ENCODE results near the gene RBP4. TPM values are rescaled to one million over a fixed set of nuclear protein-coding genes. Genes with fewer than 3 reads are reported as not detected.

The RBP4 gene
- polyA plus RNA-seq, 1 of the 3 experiments (the other 2 are of a cell fraction) = not detected

DNA sequence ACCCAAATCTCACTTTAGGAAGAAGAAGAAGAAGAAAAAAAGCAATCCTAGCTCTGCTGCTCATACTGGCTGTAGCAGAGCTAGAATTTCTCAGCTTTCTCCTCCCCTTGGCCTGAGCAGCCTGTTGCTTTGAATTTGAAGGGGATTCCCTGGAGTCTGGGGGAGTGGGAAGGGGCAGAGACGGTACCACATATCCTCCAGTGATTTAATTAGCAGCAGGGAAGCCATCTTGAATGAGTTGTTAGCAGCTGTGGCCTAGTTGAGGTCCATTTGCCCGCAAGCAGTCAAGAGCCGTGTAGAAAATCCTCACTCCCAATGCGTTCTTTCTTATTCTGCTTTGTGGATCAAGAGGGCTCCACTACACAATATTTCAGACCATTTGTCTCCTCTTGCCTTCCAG, 27.8 kb upstream of the RBP4 start:
- Histone ChIP-seq H2AFZ (ENCODE audit: low read depth) (no peak overlapping the region), H3K36me3 (replicated peaks in 1 of 2; ENCODE audit: control insufficient read depth in 1 of 2, insufficient read depth in 2 of 2, low read length in 1 of 2) (no peaks in the 10 kb centered on the region), H3K9me3 (no peaks in the 10 kb centered on the region), H3K4me3 (ENCODE audit: low read depth in 2 of 2, low read length in 1 of 2) (no peak overlapping the region), H3K27ac (ENCODE audit: low read depth in 2 of 2, low read length in 1 of 2) (no peak overlapping the region), H3F3A (replicated peaks; ENCODE audit: insufficient read depth) (no peaks in the 10 kb centered on the region), H3K27me3 (ENCODE audit: insufficient read depth) (no peaks in the 10 kb centered on the region; the same call in 1 of the 2 replicates), H3K79me2 (ENCODE audit: insufficient read depth) (no peaks in the 10 kb centered on the region), H3K9me2 (no peaks in the 10 kb centered on the region), H3K4me2 (no peak overlapping the region), H3K9ac (no peak overlapping the region), H4K20me1 (ENCODE audit: insufficient read depth) (no peaks in the 10 kb centered on the region), H3K4me1 (ENCODE audit: control insufficient read depth in 1 of 2, insufficient read depth in 2 of 2, low read depth in 1 of 2, low read length in 1 of 2) (peaks cover 0 to 5% of the 10 kb centered on the region in 2 experiments; a peak in 1 of 4 replicates)
- no peak for TF ChIP-seq TEAD4 (IDR thresholded peaks at IDR 0.05; ENCODE audit: borderline replicate concordance, insufficient read depth)
- TF ChIP-seq YY1 (IDR thresholded peaks at IDR 0.05; ENCODE audit: low read depth) = no peak
- no peak for TF ChIP-seq RCOR1 (IDR thresholded peaks at IDR 0.05; ENCODE audit: low read length)
- TF ChIP-seq NFIC (IDR thresholded peaks at IDR 0.05; ENCODE audit: borderline replicate concordance) = no peak
- TF ChIP-seq SIN3A (IDR thresholded peaks at IDR 0.05; ENCODE audit: borderline replicate concordance, low read depth, low read length) = no peak
- TF ChIP-seq JUND (IDR thresholded peaks at IDR 0.05) = no peak
- no peak for TF ChIP-seq MEF2A (IDR thresholded peaks at IDR 0.05; ENCODE audit: borderline replicate concordance, low read depth)
- no peak for TF ChIP-seq NRF1 (IDR thresholded peaks at IDR 0.05; ENCODE audit: low read depth, low read length)
- TF ChIP-seq RXRA (IDR thresholded peaks at IDR 0.05; ENCODE audit: borderline replicate concordance, low read depth) = no peak
- TF ChIP-seq, protein P1, sequence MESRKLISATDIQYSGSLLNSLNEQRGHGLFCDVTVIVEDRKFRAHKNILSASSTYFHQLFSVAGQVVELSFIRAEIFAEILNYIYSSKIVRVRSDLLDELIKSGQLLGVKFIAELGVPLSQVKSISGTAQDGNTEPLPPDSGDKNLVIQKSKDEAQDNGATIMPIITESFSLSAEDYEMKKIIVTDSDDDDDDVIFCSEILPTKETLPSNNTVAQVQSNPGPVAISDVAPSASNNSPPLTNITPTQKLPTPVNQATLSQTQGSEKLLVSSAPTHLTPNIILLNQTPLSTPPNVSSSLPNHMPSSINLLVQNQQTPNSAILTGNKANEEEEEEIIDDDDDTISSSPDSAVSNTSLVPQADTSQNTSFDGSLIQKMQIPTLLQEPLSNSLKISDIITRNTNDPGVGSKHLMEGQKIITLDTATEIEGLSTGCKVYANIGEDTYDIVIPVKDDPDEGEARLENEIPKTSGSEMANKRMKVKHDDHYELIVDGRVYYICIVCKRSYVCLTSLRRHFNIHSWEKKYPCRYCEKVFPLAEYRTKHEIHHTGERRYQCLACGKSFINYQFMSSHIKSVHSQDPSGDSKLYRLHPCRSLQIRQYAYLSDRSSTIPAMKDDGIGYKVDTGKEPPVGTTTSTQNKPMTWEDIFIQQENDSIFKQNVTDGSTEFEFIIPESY (IDR thresholded peaks at IDR 0.05; ENCODE audit: borderline replicate concordance, low read depth) = no peak
- no peak for TF ChIP-seq FOXM1 (IDR thresholded peaks at IDR 0.05; ENCODE audit: low read depth)
- TF ChIP-seq, protein P2, sequence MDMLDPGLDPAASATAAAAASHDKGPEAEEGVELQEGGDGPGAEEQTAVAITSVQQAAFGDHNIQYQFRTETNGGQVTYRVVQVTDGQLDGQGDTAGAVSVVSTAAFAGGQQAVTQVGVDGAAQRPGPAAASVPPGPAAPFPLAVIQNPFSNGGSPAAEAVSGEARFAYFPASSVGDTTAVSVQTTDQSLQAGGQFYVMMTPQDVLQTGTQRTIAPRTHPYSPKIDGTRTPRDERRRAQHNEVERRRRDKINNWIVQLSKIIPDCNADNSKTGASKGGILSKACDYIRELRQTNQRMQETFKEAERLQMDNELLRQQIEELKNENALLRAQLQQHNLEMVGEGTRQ (IDR thresholded peaks at IDR 0.05; ENCODE audit: borderline replicate concordance, low read depth, low read length) = no peak
- no peak for TF ChIP-seq FOXJ3 (CRISPR knock-in tag; IDR thresholded peaks at IDR 0.05)
- no peak for TF ChIP-seq ELF1 (IDR thresholded peaks at IDR 0.05)
- ChIA-PET POLR2A (no interaction called here), CTCF (interaction anchor here (1.5 kb wide), 1 partner anchor 16 kb away, joined by 4 read pairs; no protein-coding TSS in a partner anchor)
- DNase-seq = no peak
- WGBS (ENCODE audit: low lambda C conversion rate) = 75% methylated on average over 4 of the region's 4 CpGs

- Histone ChIP-seq H3K79me2 (ENCODE audit: insufficient read depth) (no peaks in the 10 kb centered on the region), H3K9ac (no peak overlapping the region), H3K4me1 (ENCODE audit: control insufficient read depth in 1 of 2, insufficient read depth in 2 of 2, low read depth in 1 of 2, low read length in 1 of 2) (no peaks in the 10 kb centered on the region), H3K9me2 (no peaks in the 10 kb centered on the region), H3K9me3 (no peaks in the 10 kb centered on the region), H4K20me1 (ENCODE audit: insufficient read depth) (no peaks in the 10 kb centered on the region), H2AFZ (ENCODE audit: low read depth) (no peak overlapping the region), H3F3A (replicated peaks; ENCODE audit: insufficient read depth) (no peaks in the 10 kb centered on the region), H3K4me3 (ENCODE audit: low read depth in 2 of 2, low read length in 1 of 2) (no peak overlapping the region), H3K4me2 (no peak overlapping the region), H3K27me3 (ENCODE audit: insufficient read depth) (no peaks in the 10 kb centered on the region; the same call in 1 of the 2 replicates), H3K36me3 (replicated peaks in 1 of 2; ENCODE audit: control insufficient read depth in 1 of 2, insufficient read depth in 2 of 2, low read length in 1 of 2) (no peaks in the 10 kb centered on the region), H3K27ac (ENCODE audit: low read depth in 2 of 2, low read length in 1 of 2) (no peak overlapping the region)
- POLR2A ChIA-PET = no interaction called here
- no peak for DNase-seq
- CTCF ChIA-PET = interaction anchor here (0.8 kb wide), 1 partner anchor 68 kb away, joined by 3 read pairs; no protein-coding TSS in a partner anchor
- WGBS (ENCODE audit: low lambda C conversion rate) = 80% methylated on average over 1 of the region's 1 CpG
- TF ChIP-seq GATA2 (CRISPR knock-in tag; IDR thresholded peaks at IDR 0.05) (no peak), CHD2 (IDR thresholded peaks at IDR 0.05; ENCODE audit: low read length, partially characterized antibody) (no peak), SMC3 (IDR thresholded peaks at IDR 0.05; ENCODE audit: low read depth, low read length) (no peak), EZH2phosphoT487 (IDR thresholded peaks at IDR 0.05; ENCODE audit: borderline replicate concordance, low read depth) (no peak), IRF3 (IDR thresholded peaks at IDR 0.05; ENCODE audit: low read depth, low read length) (no peak), TAF1 (IDR thresholded peaks at IDR 0.05; ENCODE audit: borderline replicate concordance, low read depth, low read length) (no peak), FOXJ3 (CRISPR knock-in tag; IDR thresholded peaks at IDR 0.05) (no peak), USF1 (IDR thresholded peaks at IDR 0.05; ENCODE audit: borderline replicate concordance, low read depth) (no peak), TEAD4 (IDR thresholded peaks at IDR 0.05; ENCODE audit: borderline replicate concordance, insufficient read depth) (no peak), EP300 (IDR thresholded peaks at IDR 0.05; ENCODE audit: borderline replicate concordance in 1 of 2, low read depth in 1 of 2, low read length in 1 of 2) (no peak), JUND (IDR thresholded peaks at IDR 0.05) (no peak), RCOR1 (IDR thresholded peaks at IDR 0.05; ENCODE audit: low read length) (no peak)
- TF ChIP-seq, protein P3, sequence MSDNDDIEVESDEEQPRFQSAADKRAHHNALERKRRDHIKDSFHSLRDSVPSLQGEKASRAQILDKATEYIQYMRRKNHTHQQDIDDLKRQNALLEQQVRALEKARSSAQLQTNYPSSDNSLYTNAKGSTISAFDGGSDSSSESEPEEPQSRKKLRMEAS (IDR thresholded peaks at IDR 0.05; ENCODE audit: low read depth) = no peak
- TF ChIP-seq, protein P2 (IDR thresholded peaks at IDR 0.05; ENCODE audit: borderline replicate concordance, low read depth, low read length) = no peak
Observed at GRCh38 chr10:93622942-93623341, 21.9 kb upstream of the RBP4 start.
